ENCODE measurements around the gene DENND4A. TPM values are rescaled to one million over a fixed set of nuclear protein-coding genes. Genes with fewer than 3 reads are reported as not detected.

The DENND4A gene
- total RNA-seq, 1 experiment from 2014 or later: 14.4 TPM

DNA sequence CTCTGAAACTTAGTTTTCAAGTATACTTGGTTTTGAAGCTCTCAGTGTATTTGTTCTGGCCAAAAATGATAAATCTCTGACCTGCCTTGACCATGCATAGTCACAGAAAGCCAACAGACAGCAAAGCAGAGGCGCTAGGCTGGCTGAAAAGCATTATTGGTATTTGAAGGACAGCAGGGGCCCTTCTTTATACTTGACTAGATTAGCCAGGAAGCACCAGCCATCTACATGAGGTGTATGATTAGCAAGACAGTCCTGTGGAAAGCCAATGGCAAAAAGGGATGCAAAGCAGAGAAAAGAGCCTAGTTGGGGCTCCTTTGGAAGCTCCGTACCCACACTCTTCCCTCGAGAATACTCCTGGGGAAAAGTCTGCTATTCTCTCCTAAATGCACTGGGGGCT, 162.5 kb downstream of the DENND4A start:
- DNase-seq (ENCODE audit: low read depth, low spot score) (no peak), ATAC-seq (no peak)
- Histone ChIP-seq H3K4me3 (ENCODE audit: low read depth in 2 of 2, low read length in 2 of 2) (no peak overlapping the region), H3K27me3 (ENCODE audit: control insufficient read depth, insufficient read depth, low read length) (no peaks in the 10 kb centered on the region), H3K36me3 (ENCODE audit: control insufficient read depth, insufficient read depth, low read length) (no peaks in the 10 kb centered on the region), H3K4me1 (ENCODE audit: control insufficient read depth, insufficient read depth, low read length) (no peaks in the 10 kb centered on the region), H3K9me3 (ENCODE audit: control insufficient read depth, insufficient read depth, low read depth, low read length) (no peaks in the 10 kb centered on the region), H3K27ac (ENCODE audit: low read length) (no peak overlapping the region)
- POLR2A ChIA-PET: no interaction called here
- in situ Hi-C loops (cut with HindIII; ENCODE audit: low pct_unique_long_range_greater_than_20kb, low sequenced_read_pairs): no loop called here
- intact Hi-C loops (cut with micrococcal nuclease; ENCODE audit: unreplicated experiment): no loop called here
- TF ChIP-seq, protein P1, sequence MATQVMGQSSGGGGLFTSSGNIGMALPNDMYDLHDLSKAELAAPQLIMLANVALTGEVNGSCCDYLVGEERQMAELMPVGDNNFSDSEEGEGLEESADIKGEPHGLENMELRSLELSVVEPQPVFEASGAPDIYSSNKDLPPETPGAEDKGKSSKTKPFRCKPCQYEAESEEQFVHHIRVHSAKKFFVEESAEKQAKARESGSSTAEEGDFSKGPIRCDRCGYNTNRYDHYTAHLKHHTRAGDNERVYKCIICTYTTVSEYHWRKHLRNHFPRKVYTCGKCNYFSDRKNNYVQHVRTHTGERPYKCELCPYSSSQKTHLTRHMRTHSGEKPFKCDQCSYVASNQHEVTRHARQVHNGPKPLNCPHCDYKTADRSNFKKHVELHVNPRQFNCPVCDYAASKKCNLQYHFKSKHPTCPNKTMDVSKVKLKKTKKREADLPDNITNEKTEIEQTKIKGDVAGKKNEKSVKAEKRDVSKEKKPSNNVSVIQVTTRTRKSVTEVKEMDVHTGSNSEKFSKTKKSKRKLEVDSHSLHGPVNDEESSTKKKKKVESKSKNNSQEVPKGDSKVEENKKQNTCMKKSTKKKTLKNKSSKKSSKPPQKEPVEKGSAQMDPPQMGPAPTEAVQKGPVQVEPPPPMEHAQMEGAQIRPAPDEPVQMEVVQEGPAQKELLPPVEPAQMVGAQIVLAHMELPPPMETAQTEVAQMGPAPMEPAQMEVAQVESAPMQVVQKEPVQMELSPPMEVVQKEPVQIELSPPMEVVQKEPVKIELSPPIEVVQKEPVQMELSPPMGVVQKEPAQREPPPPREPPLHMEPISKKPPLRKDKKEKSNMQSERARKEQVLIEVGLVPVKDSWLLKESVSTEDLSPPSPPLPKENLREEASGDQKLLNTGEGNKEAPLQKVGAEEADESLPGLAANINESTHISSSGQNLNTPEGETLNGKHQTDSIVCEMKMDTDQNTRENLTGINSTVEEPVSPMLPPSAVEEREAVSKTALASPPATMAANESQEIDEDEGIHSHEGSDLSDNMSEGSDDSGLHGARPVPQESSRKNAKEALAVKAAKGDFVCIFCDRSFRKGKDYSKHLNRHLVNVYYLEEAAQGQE (IDR thresholded peaks at IDR 0.05; ENCODE audit: insufficient read depth in 1 of 2, low read depth in 2 of 2, low read length in 1 of 2): no peak
- TF ChIP-seq CTCF (IDR thresholded peaks at IDR 0.05): no peak
- TF ChIP-seq TCF7L2 (IDR thresholded peaks at IDR 0.05; ENCODE audit: low read depth, low read length): no peak
- TF ChIP-seq SIN3A (IDR thresholded peaks at IDR 0.05; ENCODE audit: borderline replicate concordance, insufficient read depth, low read depth, low read length): no peak
- no peak for TF ChIP-seq POLR2AphosphoS5 (IDR thresholded peaks at IDR 0.05; ENCODE audit: low read depth, low read length)
- CTCF ChIA-PET: no interaction called here
- BruUV-seq (replicated peaks): no TSS peak

DNA sequence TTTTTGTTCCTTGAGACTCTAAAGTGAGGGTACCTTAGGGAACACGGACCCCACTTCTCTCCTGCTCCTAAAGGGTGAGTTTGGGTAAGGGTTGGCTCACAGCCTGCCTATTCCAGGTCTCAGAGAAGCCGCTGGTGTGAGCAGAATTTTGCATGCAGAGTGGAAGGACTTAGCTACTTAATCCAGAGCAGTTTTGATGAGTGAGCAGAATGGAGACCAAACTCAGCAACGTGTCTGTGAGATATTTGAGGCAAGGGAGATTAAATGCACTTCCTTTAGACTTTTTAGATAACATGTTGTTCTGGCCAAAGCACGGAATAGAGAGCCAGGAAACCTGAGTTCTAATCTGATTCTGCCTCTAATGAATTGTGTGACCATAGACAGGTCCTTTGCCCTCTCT, 165.2 kb downstream of the DENND4A start:
- H3K9me3 ChIP-seq (ENCODE audit: control insufficient read depth, insufficient read depth, low read depth, low read length): no peaks in the 10 kb centered on the region
- H3K4me1 ChIP-seq (ENCODE audit: control insufficient read depth, insufficient read depth, low read length): no peaks in the 10 kb centered on the region
- no peak for TF ChIP-seq POLR2AphosphoS5 (IDR thresholded peaks at IDR 0.05; ENCODE audit: low read depth, low read length)
- TF ChIP-seq TCF7L2 (IDR thresholded peaks at IDR 0.05; ENCODE audit: low read depth, low read length): no peak
- TF ChIP-seq, protein P1 (IDR thresholded peaks at IDR 0.05; ENCODE audit: insufficient read depth in 1 of 2, low read depth in 2 of 2, low read length in 1 of 2): no peak
- no peak for TF ChIP-seq CTCF (IDR thresholded peaks at IDR 0.05)
- no peak for TF ChIP-seq SIN3A (IDR thresholded peaks at IDR 0.05; ENCODE audit: borderline replicate concordance, insufficient read depth, low read depth, low read length)
- CTCF ChIA-PET: no interaction called here
- no peak for ATAC-seq
- no peaks in the 10 kb centered on the region for H3K36me3 ChIP-seq (ENCODE audit: control insufficient read depth, insufficient read depth, low read length)
- no TSS peak for BruUV-seq (replicated peaks)
- H3K27ac ChIP-seq (ENCODE audit: low read length): no peak overlapping the region
- DNase-seq (ENCODE audit: low read depth, low spot score): no peak
- in situ Hi-C loops (cut with HindIII; ENCODE audit: low pct_unique_long_range_greater_than_20kb, low sequenced_read_pairs): no loop called here
- H3K27me3 ChIP-seq (ENCODE audit: control insufficient read depth, insufficient read depth, low read length): no peaks in the 10 kb centered on the region
- POLR2A ChIA-PET: no interaction called here
- no peak overlapping the region for H3K4me3 ChIP-seq (ENCODE audit: low read depth in 2 of 2, low read length in 2 of 2)
- intact Hi-C loops (cut with micrococcal nuclease; ENCODE audit: unreplicated experiment): no loop called here

Measured in Panc1 (cell line).